Gastroesophageal sphincter (tissue), 3 donors: ENCODE data around the gene EVI2A.

Source experiments
- CTCF ChIP-seq, 4 experiments: fragments of 200-600 bp in 2 of 4; fragments of 450-650 bp in 2 of 4; sonication (generic) in 1 of 4; IDR thresholded peaks; one replicate each; pipeline ENCODE4 v1.5.1; 2017 to 2019; ENCODE audit warnings: antibody characterized with exemption in 4 of 4, mild to moderate bottlenecking in 2 of 4, moderate library complexity in 2 of 4
- POLR2AphosphoS5 ChIP-seq: sonication (generic); formaldehyde crosslinking; IDR thresholded peaks from one replicate; pipeline ENCODE4 v1.6.1; 2017; ENCODE audit warnings: antibody characterized with exemption

- TF ChIP-seq CTCF (IDR thresholded peaks at IDR 0.05) (no peak), POLR2AphosphoS5 (no peak)
These were observed 12.8 kb downstream of the EVI2A start for GRCh38 chr17:31308372-31309334.
